KOPT-K1 (cell line): ENCODE measurements around the gene RDH12.
A peak's percentile ranks its signal among the peaks of the same experiment; 100 is the strongest.
"Not testable (repeated sequence)": the region's sequence is repeated elsewhere in the genome, so short reads cannot be mapped to it uniquely, and the experiment has no call there.

Source experiments
- H3K27ac ChIP-seq: fragments of 200-600 bp; sonication (generic); 2 replicates; pipeline ENCODE4 v1.5.1; 2016; ENCODE audit warnings: antibody characterized with exemption, mild to moderate bottlenecking, low read depth, low read length; ENCODE audit not compliant: poor library complexity, severe bottlenecking
- H3K36me3 ChIP-seq: fragments of 200-600 bp; sonication (generic); 2 replicates; pipeline ENCODE4 v1.5.1; 2017; ENCODE audit warnings: antibody characterized with exemption, mild to moderate bottlenecking, low read length, moderate library complexity; ENCODE audit not compliant: insufficient read depth
- H3K9me3 ChIP-seq: fragments of 200-600 bp; sonication (generic); 2 replicates; pipeline ENCODE4 v1.5.1; 2017; ENCODE audit warnings: antibody characterized with exemption, low read length, mild to moderate bottlenecking; ENCODE audit not compliant: insufficient read depth, poor library complexity, severe bottlenecking

Gene RDH12

GRCh38 chr14:67690011-67690410 is 11.7 kb upstream of the RDH12 start:
- Histone ChIP-seq H3K27ac (no peak overlapping the region), H3K9me3 (no peaks in the 10 kb centered on the region), H3K36me3 (peaks cover 90% of the 10 kb centered on the region)

- H3K27ac ChIP-seq = peak overlapping the region; percentile 89
- no peaks in the 10 kb centered on the region for H3K9me3 ChIP-seq
- peaks cover 41% of the 10 kb centered on the region for H3K36me3 ChIP-seq
Observed at GRCh38 chr14:67694791-67695393, 6.8 kb upstream of the RDH12 start.

DNA sequence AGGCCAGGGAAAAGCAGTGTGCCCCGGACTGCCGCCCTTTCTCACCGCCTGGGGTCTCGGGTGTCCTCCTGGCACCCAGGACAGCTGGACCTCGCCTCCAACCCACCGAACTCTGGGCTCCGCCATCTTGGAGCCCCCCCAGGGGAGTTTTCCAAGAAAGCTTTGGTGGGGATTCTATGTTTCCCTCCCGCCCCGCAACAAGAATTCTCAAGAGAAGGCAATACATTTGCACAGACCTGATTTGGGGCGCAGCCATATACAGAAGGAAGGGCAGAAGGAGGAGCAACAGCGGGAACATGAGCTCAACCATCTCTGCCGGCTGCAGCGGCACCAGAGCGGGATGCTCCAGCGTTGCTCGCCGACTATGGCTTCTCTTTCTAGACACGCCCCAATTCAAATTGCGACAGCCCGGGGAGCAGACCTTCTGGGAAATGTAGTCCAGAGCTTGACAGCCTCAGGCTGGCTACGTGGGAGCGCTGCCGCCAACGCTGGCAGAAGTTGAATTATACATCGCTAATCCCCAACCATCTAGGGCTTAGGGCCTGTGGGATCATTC is 6.2 kb upstream of the RDH12 start, which contains the start of gene RDH11:
Gene RDH11 (minus strand): TSS at position 371 of the 556 bp plus-strand sequence. CDS start 61 bp downstream, at position 310.
- peak within 1 kb of the TSS; percentile 89 for H3K27ac ChIP-seq
- no peaks in the 10 kb centered on the region for H3K9me3 ChIP-seq
- peaks cover 35% of the 10 kb centered on the region for H3K36me3 ChIP-seq

- Histone ChIP-seq H3K27ac (no peak overlapping the region), H3K9me3 (no peaks in the 10 kb centered on the region), H3K36me3 (peaks cover 20% of the 10 kb centered on the region)
Observed at GRCh38 chr14:67697006-67697405, 4.7 kb upstream of the RDH12 start.

DNA sequence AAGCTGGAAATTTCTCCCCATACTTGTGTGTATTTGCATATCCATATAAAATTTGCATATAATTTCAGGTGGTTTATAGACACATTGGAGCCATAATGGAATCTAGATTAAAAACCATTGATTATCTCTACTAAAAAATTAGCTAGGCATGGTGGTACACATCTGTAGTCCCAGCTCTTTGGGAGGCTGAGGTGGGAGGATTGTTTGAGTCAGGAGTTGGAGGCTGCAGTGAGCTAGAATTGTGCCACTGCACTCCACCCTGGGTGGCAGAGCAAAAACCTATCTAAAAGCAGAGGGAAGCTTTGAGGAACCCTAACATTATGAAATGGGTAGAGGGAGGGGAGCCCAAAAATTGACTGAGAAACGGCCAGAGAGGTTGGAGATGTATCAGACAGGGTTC is 3.5 kb upstream of the RDH12 start:
- Histone ChIP-seq H3K27ac (no peak overlapping the region), H3K9me3 (no peaks in the 10 kb centered on the region), H3K36me3 (peaks cover 8% of the 10 kb centered on the region)

- Histone ChIP-seq H3K27ac (no peak overlapping the region), H3K9me3 (peaks cover 10% of the 10 kb centered on the region), H3K36me3 (no peaks in the 10 kb centered on the region)
Observed at GRCh38 chr14:67703997-67704396, 2.3 kb downstream of the RDH12 start.

DNA sequence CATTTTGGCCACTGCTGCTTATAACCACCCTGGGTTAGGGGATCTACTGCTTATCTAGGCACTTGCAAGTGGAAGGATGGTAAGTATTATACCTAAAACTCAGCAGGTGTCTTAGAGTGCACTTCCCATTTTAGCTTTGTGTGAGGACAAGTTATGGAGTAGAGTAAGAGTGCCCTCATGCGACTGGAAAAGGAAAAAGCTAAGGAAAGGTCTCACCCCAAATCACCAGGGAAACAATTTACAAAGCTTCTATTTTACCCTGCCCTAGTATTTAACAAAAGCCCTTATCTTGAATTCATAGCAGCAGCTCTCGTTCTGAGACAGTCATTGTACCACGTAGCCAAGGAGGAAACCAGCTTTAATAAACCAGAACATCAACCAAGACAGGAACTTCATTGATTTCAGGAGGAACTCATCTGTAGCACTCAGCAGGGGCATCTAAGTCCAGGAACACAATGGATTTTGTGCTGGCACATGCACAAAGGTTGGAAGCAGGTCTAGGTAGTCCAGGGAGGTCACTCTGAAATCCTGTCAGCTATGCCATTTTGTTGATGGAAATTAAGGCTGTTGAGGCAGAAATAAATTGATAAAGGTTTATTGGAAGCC is 2.9 kb downstream of the RDH12 start:
- Histone ChIP-seq H3K9me3 (peaks cover 16% of the 10 kb centered on the region), H3K27ac (no peak overlapping the region), H3K36me3 (no peaks in the 10 kb centered on the region)

DNA sequence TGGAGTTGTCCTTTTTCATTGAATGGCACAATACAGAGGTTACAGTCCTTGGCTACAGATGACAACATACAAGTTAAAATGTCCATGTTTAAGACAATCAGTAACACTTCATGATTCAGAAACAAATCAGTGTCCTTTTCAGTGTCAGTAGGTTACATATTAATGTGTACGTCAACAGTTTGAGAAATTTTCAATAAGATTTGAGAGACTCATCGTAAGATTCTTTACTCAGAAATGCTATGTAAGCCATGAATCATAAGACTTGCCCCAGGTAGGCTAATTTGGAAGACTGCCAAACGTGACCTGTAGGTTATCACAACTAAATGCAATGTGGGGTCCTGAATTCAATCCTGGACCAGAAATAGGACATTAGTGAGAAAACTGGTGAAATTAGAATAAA is 3.5 kb downstream of the RDH12 start:
- no peaks in the 10 kb centered on the region for H3K36me3 ChIP-seq
- no peak overlapping the region for H3K27ac ChIP-seq
- peaks cover 22% of the 10 kb centered on the region for H3K9me3 ChIP-seq

- H3K9me3 ChIP-seq = peaks cover 32% of the 10 kb centered on the region
- H3K36me3 ChIP-seq, H3K27ac ChIP-seq: not testable (repeated sequence)
Observed at GRCh38 chr14:67709346-67709745, 7.7 kb downstream of the RDH12 start.

DNA sequence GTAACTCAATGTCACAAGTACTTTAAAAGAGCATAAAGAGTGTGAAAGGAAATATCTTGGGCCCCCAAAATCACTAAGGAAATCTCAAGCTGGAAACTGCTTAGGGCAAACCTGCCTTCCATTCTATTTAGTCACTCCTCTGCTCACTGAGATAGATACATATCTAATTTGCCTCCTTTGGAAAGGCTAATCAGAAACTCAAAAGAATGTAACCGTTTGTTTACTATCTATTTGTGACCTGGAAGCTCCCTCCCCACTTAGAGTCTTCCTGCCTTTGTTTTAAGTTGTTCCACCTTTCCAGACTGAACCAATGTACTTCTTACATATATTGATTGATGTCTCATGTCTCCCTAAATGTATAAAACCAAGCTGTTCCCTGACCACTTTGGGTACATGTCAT is 8.1 kb downstream of the RDH12 start:
- H3K36me3 ChIP-seq, H3K27ac ChIP-seq: not testable (repeated sequence)
- peaks cover 32% of the 10 kb centered on the region for H3K9me3 ChIP-seq

DNA sequence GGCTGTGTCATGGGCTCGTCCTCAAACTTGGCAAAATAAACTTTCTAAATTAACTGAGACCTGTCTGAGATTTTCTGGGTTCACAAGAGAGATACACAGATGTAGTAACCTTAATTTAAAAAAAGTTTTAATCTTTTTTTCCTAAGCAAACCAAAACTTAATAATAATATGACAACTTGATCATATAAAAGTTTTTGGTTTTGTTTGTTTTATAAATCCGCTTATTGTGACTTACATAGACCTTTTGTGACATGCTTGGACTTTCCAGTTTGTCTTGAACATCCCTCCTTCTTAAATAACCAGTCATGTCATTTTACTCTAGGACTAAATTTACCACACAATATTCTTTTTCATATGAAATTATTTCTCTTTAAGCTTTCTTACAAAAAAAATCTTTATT is 8.5 kb downstream of the RDH12 start:
- Histone ChIP-seq H3K27ac (no peak overlapping the region), H3K9me3 (peaks cover 32% of the 10 kb centered on the region), H3K36me3 (no peaks in the 10 kb centered on the region)

GRCh38 chr14:67717048-67717447 is 15.4 kb downstream of the RDH12 start:
- no peak overlapping the region for H3K27ac ChIP-seq
- no peaks in the 10 kb centered on the region for H3K9me3 ChIP-seq
- H3K36me3 ChIP-seq = no peaks in the 10 kb centered on the region

DNA sequence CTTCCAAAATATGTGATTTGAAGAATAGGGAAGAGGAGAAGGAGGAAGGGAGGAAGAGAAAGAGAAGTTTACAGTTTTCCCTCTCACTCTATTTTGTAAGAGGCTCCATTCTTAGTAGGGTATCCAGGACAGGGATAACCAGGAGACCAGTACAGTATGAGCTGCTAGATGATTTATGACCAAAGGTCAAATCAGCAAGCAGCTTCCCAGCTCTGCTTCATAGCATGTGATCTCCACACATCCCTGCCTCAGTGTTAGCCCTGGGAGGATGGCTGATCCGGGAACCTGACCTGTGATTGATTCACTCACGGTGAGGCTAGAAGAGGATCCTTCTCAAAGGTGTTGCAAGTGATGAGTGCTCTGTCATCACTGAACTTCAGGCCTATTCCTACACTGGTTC is 16.6 kb downstream of the RDH12 start:
- Histone ChIP-seq H3K27ac (no peak overlapping the region), H3K36me3 (no peaks in the 10 kb centered on the region), H3K9me3 (no peaks in the 10 kb centered on the region)

DNA sequence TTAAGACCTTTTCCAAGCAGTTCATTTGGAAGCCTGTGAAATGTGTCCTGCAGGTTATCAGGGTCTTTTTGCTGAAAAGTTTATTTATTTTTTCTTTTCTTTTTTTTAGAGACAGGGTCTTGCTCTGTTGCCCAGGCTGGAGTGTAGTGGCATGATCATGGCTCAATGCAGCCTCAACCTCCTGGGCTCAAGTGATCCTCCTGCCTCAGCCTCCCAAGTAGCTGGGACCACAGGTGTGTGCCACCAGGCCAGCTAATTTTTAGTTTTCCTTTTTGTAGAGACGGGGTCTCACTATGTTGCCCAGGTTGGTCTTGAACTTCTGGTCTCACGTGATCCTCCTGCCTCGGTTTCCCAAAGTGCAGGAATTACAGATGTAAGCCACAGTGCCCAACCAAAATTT is 17.7 kb downstream of the RDH12 start:
- not testable (repeated sequence) for H3K9me3 ChIP-seq, H3K36me3 ChIP-seq, H3K27ac ChIP-seq

- H3K27ac ChIP-seq = no peak overlapping the region
- H3K36me3 ChIP-seq = no peaks in the 10 kb centered on the region
- H3K9me3 ChIP-seq = no peaks in the 10 kb centered on the region
Observed at GRCh38 chr14:67719866-67720265, 18.2 kb downstream of the RDH12 start.

GRCh38 chr14:67721875-67722274 is 20.2 kb downstream of the RDH12 start:
- Histone ChIP-seq H3K36me3 (no peaks in the 10 kb centered on the region), H3K9me3 (no peaks in the 10 kb centered on the region), H3K27ac (no peak overlapping the region)
